ENCODE results near the gene STOML1. TPM values are rescaled to one million over a fixed set of nuclear protein-coding genes. Genes with fewer than 3 reads are reported as not detected.

STOML1 gene
- total RNA-seq, 1 experiment from 2014 or later: 2.5 TPM

- H3K4me3 Mint-ChIP-seq: no peak overlapping the region; a peak in 1 of 5 replicates
- Histone ChIP-seq H3K9ac (ENCODE audit: extremely low read depth, insufficient read length, low read length) (no peak overlapping the region), H2AFZ (ENCODE audit: low read length) (no peak overlapping the region), H2BK20ac (ENCODE audit: low read depth, low read length, poor library complexity, severe bottlenecking) (no peak overlapping the region), H3T11ph (ENCODE audit: low read length) (no peak overlapping the region), H3K56ac (ENCODE audit: insufficient read length, low read depth, low read length) (no peak overlapping the region), H3K79me1 (ENCODE audit: insufficient read depth, low read depth, low read length, poor library complexity, severe bottlenecking) (no peaks in the 10 kb centered on the region), H3K79me2 (ENCODE audit: insufficient read depth, low read length) (no peaks in the 10 kb centered on the region), H3K23me2 (ENCODE audit: insufficient read length, low read depth, low read length, poor library complexity, severe bottlenecking) (no peaks in the 10 kb centered on the region), H3K9me3 (ENCODE audit: control insufficient read depth, low read depth, low read length) (no peaks in the 10 kb centered on the region), H3K14ac (ENCODE audit: insufficient read depth, low read length) (no peak overlapping the region), H2BK5ac (ENCODE audit: insufficient read length, low read length) (no peak overlapping the region), H4K91ac (ENCODE audit: insufficient read length, low read depth, low read length) (no peak overlapping the region), H3K4ac (ENCODE audit: low read depth, low read length) (no peak overlapping the region), H2BK120ac (ENCODE audit: low read depth, low read length, poor library complexity, severe bottlenecking) (no peak overlapping the region), H2BK12ac (ENCODE audit: insufficient read length, low read depth, low read length) (no peak overlapping the region), H3K4me2 (ENCODE audit: insufficient read depth, insufficient read length, low read length) (no peak overlapping the region), H2AK5ac (ENCODE audit: insufficient read length, low read length) (no peak overlapping the region), H4K20me1 (ENCODE audit: control insufficient read depth, insufficient read depth, insufficient read length) (no peaks in the 10 kb centered on the region), H3K18ac (ENCODE audit: insufficient read length, low read depth, low read length) (no peak overlapping the region), H2BK15ac (ENCODE audit: low read depth, low read length) (no peak overlapping the region), H4K5ac (ENCODE audit: insufficient read length, low read depth, low read length) (no peak overlapping the region), H4K8ac (replicated peaks; ENCODE audit: insufficient read length, low read depth, low read length) (no peak overlapping the region), H3K4me1 (ENCODE audit: insufficient read depth, low read length) (no peaks in the 10 kb centered on the region), H3K27me3 (ENCODE audit: insufficient read depth, low read length) (no peaks in the 10 kb centered on the region), H3K23ac (ENCODE audit: insufficient read length, low read depth, low read length) (no peak overlapping the region), H3K27ac (ENCODE audit: insufficient read length, low read depth, low read length) (no peak overlapping the region)
- H3K27me3 Mint-ChIP-seq (ENCODE audit: low read depth): peaks cover 7% of the 10 kb centered on the region
- WGBS (ENCODE audit: extremely low coverage, insufficient read length, low lambda C conversion rate): no CpG with 5 or more reads among the region's 15 CpGs
- H3K9me3 Mint-ChIP-seq: no peaks in the 10 kb centered on the region
- H3K4me1 Mint-ChIP-seq: peaks cover 9 to 30% of the 10 kb centered on the region in 2 experiments
- TF ChIP-seq CTCF (conservative IDR thresholded peaks at IDR 0.05): peak; percentile 88
- peak overlapping the region; percentile 66 to 88 (median 68); a peak in 3 of 7 replicates for H3K27ac Mint-ChIP-seq
- no peaks in the 10 kb centered on the region; a peak in 1 of 7 replicates for H3K36me3 Mint-ChIP-seq (ENCODE audit: insufficient read depth in 1 of 3, low read depth in 3 of 3)
- DNase-seq: peak; percentile 94
Measured at GRCh38 chr15:73950831-73951561, 41.1 kb downstream of the STOML1 start.

Data from H9 (cell line).